Keratinocyte (primary cell): ENCODE measurements around the gene MED9. TPM values are rescaled to one million over a fixed set of nuclear protein-coding genes. Genes with fewer than 3 reads are reported as not detected.

Experiments
- DNase-seq: peaks from one replicate; pipeline ENCODE4 v3.0.0-alpha.2; 2011; ENCODE audit warnings: low read depth, missing footprints, low spot score
- FAIRE-seq: peaks from 2 replicates; lab custom pipeline; 2011; peaks lifted over from hg19 to GRCh38; lab: Jason Lieb, UNC
- H2AFZ ChIP-seq: 2 replicates; pipeline ENCODE4 v1.6.0; 2012; ENCODE audit warnings: low read length, control low read depth, inconsistent platforms; ENCODE audit not compliant: control insufficient read depth
- H3K27ac ChIP-seq: 2 replicates; pipeline ENCODE4 v1.5.1; 2011; ENCODE audit warnings: low read length; ENCODE audit not compliant: control insufficient read depth, insufficient read depth
- H3K27me3 ChIP-seq: 3 replicates; pipeline ENCODE4 v1.6.0; 2011; ENCODE audit warnings: low read length; ENCODE audit not compliant: control insufficient read depth, insufficient read depth; ENCODE audit errors: extremely low read depth
- H3K36me3 ChIP-seq, 2 experiments: 2 replicates in 1 of 2; 3 replicates in 1 of 2; pipeline ENCODE4 v1.5.1; 2011; ENCODE audit warnings: low read length in 2 of 2, mild to moderate bottlenecking in 1 of 2; ENCODE audit not compliant: control insufficient read depth in 2 of 2, insufficient read depth in 2 of 2; ENCODE audit errors: extremely low read depth in 1 of 2
- H3K4me1 ChIP-seq: 3 replicates; pipeline ENCODE4 v1.5.1; 2011; ENCODE audit warnings: low read length; ENCODE audit not compliant: control insufficient read depth, insufficient read depth; ENCODE audit errors: extremely low read depth
- H3K4me2 ChIP-seq: 3 replicates; pipeline ENCODE4 v1.6.0; 2011; ENCODE audit warnings: low read depth, low read length; ENCODE audit not compliant: control insufficient read depth, insufficient read depth; ENCODE audit errors: extremely low read depth
- H3K4me3 ChIP-seq, 3 experiments: fragments of 200-600 bp in 1 of 3; sonication (generic) in 1 of 3; 2 replicates in 2 of 3; 3 replicates in 1 of 3; pipeline ENCODE4 v1.5.1; 2011 to 2016; ENCODE audit warnings: low read length in 3 of 3, mild to moderate bottlenecking in 3 of 3, control low read depth in 2 of 3, inconsistent platforms in 1 of 3, low read depth in 1 of 3, mixed read lengths in 1 of 3, mixed run types in 1 of 3, moderate library complexity in 1 of 3; ENCODE audit not compliant: control insufficient read depth in 2 of 3, insufficient read depth in 2 of 3; ENCODE audit errors: extremely low read depth in 1 of 3
- H3K79me2 ChIP-seq: 2 replicates; pipeline ENCODE4 v1.6.0; 2012; ENCODE audit warnings: low read length; ENCODE audit not compliant: control insufficient read depth, insufficient read depth
- H3K9ac ChIP-seq: 3 replicates; pipeline ENCODE4 v1.6.0; 2011; ENCODE audit warnings: low read length; ENCODE audit not compliant: control insufficient read depth, insufficient read depth; ENCODE audit errors: extremely low read depth
- H3K9me1 ChIP-seq: 3 replicates; pipeline ENCODE4 v1.6.0; 2011; ENCODE audit warnings: low read length; ENCODE audit not compliant: control insufficient read depth, insufficient read depth; ENCODE audit errors: extremely low read depth
- H3K9me3 ChIP-seq: 2 replicates; pipeline ENCODE4 v1.5.1; 2012; ENCODE audit warnings: low read depth, low read length; ENCODE audit not compliant: control insufficient read depth
- H4K20me1 ChIP-seq: 3 replicates; pipeline ENCODE4 v1.6.0; 2011; ENCODE audit warnings: low read length; ENCODE audit not compliant: control insufficient read depth, insufficient read depth; ENCODE audit errors: extremely low read depth
- CTCF ChIP-seq, 3 experiments: IDR thresholded peaks in 1 of 3; conservative IDR thresholded peaks in 1 of 3; optimal IDR thresholded peaks in 1 of 3; 2 replicates in 2 of 3; 3 replicates in 1 of 3; pipeline versions ENCODE3 to v1.5.1; 2011; ENCODE audit warnings: low read length in 3 of 3, mild to moderate bottlenecking in 3 of 3, moderate library complexity in 2 of 3, control low read depth in 1 of 3, inconsistent platforms in 1 of 3; ENCODE audit not compliant: insufficient read depth in 2 of 3; ENCODE audit errors: extremely low read depth in 1 of 3
- EZH2 ChIP-seq: IDR thresholded peaks from one replicate; pipeline ENCODE4 v1.6.1; 2012; ENCODE audit warnings: inconsistent platforms, mild to moderate bottlenecking, low read length, moderate library complexity
- dilution Hi-C: fragments of 300-500 bp; cut with MboI; formaldehyde crosslinking; loops from one replicate; pipeline ENCODE4 v1.7.0; 2020; ENCODE audit warnings: low sequenced_read_pairs; ENCODE audit not compliant: extremely low pct_ligation_motif_present
- polyA plus RNA-seq, 5 experiments: library from polyadenylated mRNA; depleted of rRNA in 3 of 5; stranded (reverse) in 3 of 5; stranded (forward) in 1 of 5; unstranded in 1 of 5; fragments of >200 nt; gene quantifications; 1 replicate in 1 of 5; 2 replicates in 3 of 5; 3 replicates in 1 of 5; pipeline versions ENCODE4 v1.2.1 to v1.2.3, GENCODE V29; 2011 to 2012; ENCODE audit warnings: missing spikeins in 2 of 5, low read depth in 1 of 5, low replicate concordance in 1 of 5

MED9 gene
- polyA plus RNA-seq, 1 donor (not counting 4 experiments of a cell fraction or from before 2014, with no cell fraction given): 6.9 TPM

GRCh38 chr17:17493986-17494466 lies 17.2 kb downstream of the MED9 start:
- Histone ChIP-seq H3K9ac (no peak overlapping the region), H3K4me3 (no peak overlapping the region)
- dilution Hi-C loops: no loop called here

GRCh38 chr17:17494499-17494869 lies 17.7 kb downstream of the MED9 start:
- no peak overlapping the region for H3K27ac ChIP-seq
- dilution Hi-C loops: no loop called here
- H2AFZ ChIP-seq: no peak overlapping the region
- H3K9me1 ChIP-seq: no peaks in the 10 kb centered on the region
- no peak for FAIRE-seq
- H3K4me1 ChIP-seq: peaks cover 9% of the 10 kb centered on the region
- H3K9me3 ChIP-seq: no peaks in the 10 kb centered on the region
- no peak for DNase-seq
- H3K9ac ChIP-seq: no peak overlapping the region
- peaks cover 37% of the 10 kb centered on the region for H3K27me3 ChIP-seq
- TF ChIP-seq EZH2 (no peak), CTCF (optimal IDR thresholded peaks at IDR 0.05 in 1 of 3, IDR thresholded peaks at IDR 0.05 in 1 of 3, conservative IDR thresholded peaks at IDR 0.05 in 1 of 3; ENCODE audit: extremely low read depth in 1 of 3, insufficient read depth in 2 of 3, low read length in 3 of 3) (no peak)
- peaks cover 5% of the 10 kb centered on the region for H4K20me1 ChIP-seq
- H3K79me2 ChIP-seq: no peaks in the 10 kb centered on the region
- peaks cover 11 to 13% of the 10 kb centered on the region in 2 experiments for H3K36me3 ChIP-seq
- no peak overlapping the region for H3K4me3 ChIP-seq
- no peak overlapping the region for H3K4me2 ChIP-seq

More at GRCh38 chr17:17493986-17494466, 17.2 kb downstream of the MED9 start:
- no peak overlapping the region for H3K27ac ChIP-seq
- H3K4me2 ChIP-seq: no peak overlapping the region
- H3K27me3 ChIP-seq: peaks cover 33% of the 10 kb centered on the region
- no peak overlapping the region for H2AFZ ChIP-seq
- peaks cover 11 to 13% of the 10 kb centered on the region in 2 experiments for H3K36me3 ChIP-seq
- H3K79me2 ChIP-seq: no peaks in the 10 kb centered on the region
- no peaks in the 10 kb centered on the region for H3K9me3 ChIP-seq
- H3K9me1 ChIP-seq: no peaks in the 10 kb centered on the region
- DNase-seq (no peak), FAIRE-seq (no peak)
- H3K4me1 ChIP-seq: peaks cover 9% of the 10 kb centered on the region
- TF ChIP-seq CTCF (optimal IDR thresholded peaks at IDR 0.05 in 1 of 3, IDR thresholded peaks at IDR 0.05 in 1 of 3, conservative IDR thresholded peaks at IDR 0.05 in 1 of 3; ENCODE audit: extremely low read depth in 1 of 3, insufficient read depth in 2 of 3, low read length in 3 of 3) (no peak), EZH2 (no peak)
- H4K20me1 ChIP-seq: peaks cover 5% of the 10 kb centered on the region
